ENCODE results near the gene ADGRF1.

The ADGRF1 gene

DNA sequence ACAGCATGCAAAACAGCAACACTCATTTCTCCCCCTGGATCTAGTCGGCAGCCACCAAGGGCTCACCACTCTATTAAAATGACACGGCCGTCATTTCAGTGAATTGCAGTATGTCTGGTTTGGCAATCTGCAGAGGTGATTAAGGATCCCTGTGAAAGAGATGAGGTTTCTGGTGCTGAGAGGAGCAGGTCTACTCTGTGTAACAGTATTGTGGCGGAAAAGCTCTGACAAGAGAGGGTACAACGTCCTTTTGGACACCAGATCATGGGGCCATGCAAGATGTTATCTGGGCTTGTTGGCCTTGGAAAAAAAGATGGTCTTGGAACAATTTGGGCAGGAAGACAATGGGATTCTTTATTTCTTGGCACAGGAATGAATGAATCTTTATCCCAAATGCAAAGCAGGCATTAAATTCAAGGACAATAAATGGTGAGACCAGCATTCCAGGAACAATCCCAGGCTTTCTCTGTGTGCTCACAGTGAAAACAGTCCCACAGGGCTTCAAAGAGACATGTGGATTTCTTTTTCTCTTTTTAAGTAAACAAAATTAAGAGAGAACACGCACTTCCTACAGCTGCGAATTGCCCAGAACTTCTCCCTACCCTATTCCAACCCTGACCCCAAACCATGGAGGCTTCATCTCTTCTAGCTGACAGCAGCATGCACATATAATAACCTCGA, 33.7 kb upstream of the ADGRF1 start:
- Histone ChIP-seq H3K27ac (ENCODE audit: low read depth, low read length, severe bottlenecking) (no peak overlapping the region), H3K36me3 (ENCODE audit: control insufficient read depth, insufficient read depth, low read length) (no peaks in the 10 kb centered on the region), H3K4me1 (ENCODE audit: control insufficient read depth, insufficient read depth, low read length, poor library complexity, severe bottlenecking) (no peaks in the 10 kb centered on the region), H3K4me3 (ENCODE audit: extremely low read depth, insufficient read depth, low read length, poor library complexity, severe bottlenecking) (no peak overlapping the region), H3K9me3 (ENCODE audit: control insufficient read depth, low read length) (no peaks in the 10 kb centered on the region)
- WGBS, 2 experiments (ENCODE audit: insufficient coverage in 2 of 2), result 92 to 100% methylated on average over 5 to 7 of the region's 8 CpGs

DNA sequence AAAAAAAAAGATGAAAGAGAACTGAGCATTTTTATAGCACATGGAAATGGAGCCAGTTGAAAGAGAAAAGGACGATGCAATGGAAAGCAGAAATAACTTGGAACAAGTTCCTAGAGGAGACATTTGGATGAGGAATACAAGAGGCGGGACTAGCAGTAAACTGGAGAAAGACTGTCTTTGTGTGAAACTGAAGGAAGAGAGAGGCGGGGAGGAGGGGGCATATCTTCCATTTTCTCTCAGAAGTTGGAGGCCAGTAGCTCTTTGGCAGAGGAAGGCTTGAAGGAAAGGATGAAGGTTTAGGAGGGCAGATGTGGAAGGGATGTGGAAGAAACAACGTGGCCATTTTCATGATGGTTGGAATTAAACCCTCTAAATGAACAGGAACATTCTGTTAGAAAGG, 33.0 kb upstream of the ADGRF1 start:
- Histone ChIP-seq H3K4me1 (ENCODE audit: control insufficient read depth, insufficient read depth, low read length, poor library complexity, severe bottlenecking) (no peaks in the 10 kb centered on the region), H3K27ac (ENCODE audit: low read depth, low read length, severe bottlenecking) (no peak overlapping the region), H3K9me3 (ENCODE audit: control insufficient read depth, low read length) (no peaks in the 10 kb centered on the region), H3K4me3 (ENCODE audit: extremely low read depth, insufficient read depth, low read length, poor library complexity, severe bottlenecking) (no peak overlapping the region), H3K36me3 (ENCODE audit: control insufficient read depth, insufficient read depth, low read length) (no peaks in the 10 kb centered on the region)
- WGBS, 2 experiments (ENCODE audit: insufficient coverage in 2 of 2), result 94 to 96% methylated on average over 3 to 4 of the region's 4 CpGs

DNA sequence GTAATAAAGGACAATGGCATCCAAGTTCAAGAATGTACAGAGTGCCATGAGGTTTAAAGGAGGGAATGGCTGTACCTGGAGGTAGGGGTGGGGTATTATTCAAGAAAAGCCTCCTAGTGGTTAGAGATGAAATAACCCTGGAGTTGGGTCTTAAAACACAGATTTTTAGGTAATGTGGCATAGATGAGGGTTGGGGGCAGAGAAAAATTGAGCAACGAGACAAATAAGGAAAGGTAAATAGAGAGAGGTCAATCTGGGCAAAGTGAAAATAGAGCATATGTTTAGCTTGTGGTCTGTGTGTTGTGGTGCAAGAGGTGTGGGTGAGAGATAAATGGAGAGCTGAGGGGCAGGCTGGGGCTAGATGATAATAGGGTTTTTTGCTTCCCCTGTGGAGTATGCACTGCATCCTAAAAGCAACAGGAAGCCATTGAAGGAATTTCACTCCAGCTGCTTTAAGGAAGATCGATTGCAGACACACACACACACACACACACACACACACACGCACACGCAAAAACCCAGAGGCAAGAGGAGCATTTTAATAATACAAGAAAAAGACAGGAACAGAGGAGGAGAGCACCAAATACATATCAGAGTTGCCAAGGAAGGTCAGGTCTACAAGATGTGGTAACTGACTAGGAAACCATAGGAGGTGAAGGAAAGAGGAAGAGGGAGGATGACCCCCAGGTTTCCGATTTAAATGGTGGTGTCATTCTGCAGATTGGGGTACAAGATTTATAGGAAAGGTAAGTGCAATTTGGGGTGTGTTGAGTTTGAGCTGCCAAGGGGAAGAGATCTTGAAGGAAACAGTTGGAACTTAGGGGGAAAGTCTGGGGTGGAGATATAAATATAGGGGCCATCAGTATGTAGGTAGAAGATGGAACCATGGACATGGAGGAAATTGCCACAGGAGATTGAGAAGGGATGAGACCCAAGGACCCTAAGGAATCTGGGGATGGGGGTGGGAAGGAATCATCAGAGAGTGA, 31.3 kb upstream of the ADGRF1 start:
- Histone ChIP-seq H3K9me3 (ENCODE audit: control insufficient read depth, low read length) (no peaks in the 10 kb centered on the region), H3K27ac (ENCODE audit: low read depth, low read length, severe bottlenecking) (no peak overlapping the region), H3K4me1 (ENCODE audit: control insufficient read depth, insufficient read depth, low read length, poor library complexity, severe bottlenecking) (no peaks in the 10 kb centered on the region), H3K4me3 (ENCODE audit: extremely low read depth, insufficient read depth, low read length, poor library complexity, severe bottlenecking) (no peak overlapping the region), H3K36me3 (ENCODE audit: control insufficient read depth, insufficient read depth, low read length) (no peaks in the 10 kb centered on the region)
- WGBS, 2 experiments (ENCODE audit: insufficient coverage in 2 of 2), result 83 to 92% methylated on average over 2 of the region's 5 CpGs

DNA sequence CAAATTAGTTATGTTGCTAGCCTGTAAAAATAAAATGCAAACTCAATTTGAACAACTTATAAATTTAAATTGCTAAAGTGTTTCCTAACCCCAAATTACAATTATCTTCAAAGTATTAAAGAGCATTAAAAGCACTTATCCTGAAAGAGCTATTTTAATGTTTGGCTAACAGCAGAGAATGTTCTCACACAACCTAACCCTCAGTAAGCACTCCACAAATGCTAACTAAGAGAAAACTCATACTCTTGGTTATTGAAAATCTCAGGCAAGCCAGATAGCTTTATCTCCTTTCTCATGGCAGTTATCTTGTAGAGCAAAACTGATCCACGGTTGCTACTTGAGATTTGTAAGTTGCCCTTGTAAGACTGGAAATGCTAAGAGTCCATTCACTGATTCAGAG, 30.5 kb upstream of the ADGRF1 start:
- H3K4me3 ChIP-seq (ENCODE audit: extremely low read depth, insufficient read depth, low read length, poor library complexity, severe bottlenecking), result no peak overlapping the region
- no peaks in the 10 kb centered on the region for H3K4me1 ChIP-seq (ENCODE audit: control insufficient read depth, insufficient read depth, low read length, poor library complexity, severe bottlenecking)
- no peaks in the 10 kb centered on the region for H3K9me3 ChIP-seq (ENCODE audit: control insufficient read depth, low read length)
- 0% methylated on average over 1 of the region's 1 CpG; no CpG with 5 or more reads in 1 of the 2 experiments for WGBS, 2 experiments (ENCODE audit: insufficient coverage in 2 of 2)
- no peak overlapping the region for H3K27ac ChIP-seq (ENCODE audit: low read depth, low read length, severe bottlenecking)
- no peaks in the 10 kb centered on the region for H3K36me3 ChIP-seq (ENCODE audit: control insufficient read depth, insufficient read depth, low read length)

DNA sequence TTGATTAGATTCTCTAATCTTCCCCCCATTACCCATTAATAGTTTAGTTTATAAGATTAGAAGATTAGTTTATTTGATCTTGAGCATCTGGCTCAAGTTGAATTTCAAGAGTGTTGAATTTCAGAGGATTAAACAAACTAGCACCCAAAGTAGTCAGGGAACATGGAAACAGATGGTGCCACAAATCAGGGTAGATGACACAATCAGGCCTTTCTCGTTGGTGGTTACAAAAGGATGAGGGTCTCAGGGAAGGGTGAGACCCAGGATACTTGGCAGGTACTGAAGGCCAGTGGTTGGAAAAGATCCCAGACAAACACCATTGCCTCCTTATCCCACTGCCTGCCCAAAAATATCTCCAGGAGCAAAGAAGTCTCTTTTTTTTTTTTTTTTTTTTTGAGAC, 29.5 kb upstream of the ADGRF1 start:
- WGBS, 2 experiments (ENCODE audit: insufficient coverage in 2 of 2), result 86% methylated on average over 1 of the region's 1 CpG; no CpG with 5 or more reads in 1 of the 2 experiments
- no peaks in the 10 kb centered on the region for H3K4me1 ChIP-seq (ENCODE audit: control insufficient read depth, insufficient read depth, low read length, poor library complexity, severe bottlenecking)
- H3K4me3 ChIP-seq (ENCODE audit: extremely low read depth, insufficient read depth, low read length, poor library complexity, severe bottlenecking), result no peak overlapping the region
- no peaks in the 10 kb centered on the region for H3K9me3 ChIP-seq (ENCODE audit: control insufficient read depth, low read length)
- no peak overlapping the region for H3K27ac ChIP-seq (ENCODE audit: low read depth, low read length, severe bottlenecking)
- no peaks in the 10 kb centered on the region for H3K36me3 ChIP-seq (ENCODE audit: control insufficient read depth, insufficient read depth, low read length)

DNA sequence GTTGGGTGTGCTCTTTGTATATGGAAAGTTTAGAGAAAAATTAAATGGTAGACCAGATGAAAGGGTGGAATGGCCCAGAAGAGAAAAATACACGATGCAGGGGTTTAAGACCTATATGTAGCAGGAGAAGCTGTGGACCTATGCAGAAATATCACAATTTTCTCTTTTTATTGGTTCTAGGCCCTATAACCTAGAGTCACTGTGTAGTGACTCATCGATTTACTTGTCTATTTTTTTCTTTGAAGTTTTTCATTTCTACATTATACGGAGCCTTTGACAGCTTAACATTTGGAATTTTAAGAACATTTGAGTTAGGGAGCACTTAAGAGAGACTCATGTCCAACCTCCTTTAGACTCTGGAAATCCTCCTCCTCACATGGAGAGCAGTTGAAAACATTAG, 28.3 kb upstream of the ADGRF1 start:
- no peaks in the 10 kb centered on the region for H3K36me3 ChIP-seq (ENCODE audit: control insufficient read depth, insufficient read depth, low read length)
- H3K9me3 ChIP-seq (ENCODE audit: control insufficient read depth, low read length), result no peaks in the 10 kb centered on the region
- no peak overlapping the region for H3K27ac ChIP-seq (ENCODE audit: low read depth, low read length, severe bottlenecking)
- 100% methylated on average over 1 to 2 of the region's 3 CpGs for WGBS, 2 experiments (ENCODE audit: insufficient coverage in 2 of 2)
- no peaks in the 10 kb centered on the region for H3K4me1 ChIP-seq (ENCODE audit: control insufficient read depth, insufficient read depth, low read length, poor library complexity, severe bottlenecking)
- no peak overlapping the region for H3K4me3 ChIP-seq (ENCODE audit: extremely low read depth, insufficient read depth, low read length, poor library complexity, severe bottlenecking)

DNA sequence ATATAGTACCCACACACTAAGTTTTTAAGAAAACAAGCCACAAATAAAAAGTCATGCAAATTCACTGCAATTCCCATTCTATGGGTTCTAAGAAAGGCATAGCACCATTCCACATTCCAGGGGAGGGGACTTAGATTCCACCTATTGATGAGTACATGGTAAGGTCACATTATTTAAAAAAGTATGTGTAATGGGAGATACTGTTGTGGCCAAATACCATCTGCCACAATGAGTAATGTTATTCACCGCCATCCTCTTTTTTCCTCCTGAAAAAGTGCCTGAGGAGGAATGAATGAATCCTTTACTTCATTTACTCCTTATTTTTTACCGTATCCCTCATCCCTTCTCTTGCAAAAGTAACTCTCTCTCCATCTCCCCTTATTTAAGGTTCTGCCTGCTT, 27.0 kb upstream of the ADGRF1 start:
- no peaks in the 10 kb centered on the region for H3K4me1 ChIP-seq (ENCODE audit: control insufficient read depth, insufficient read depth, low read length, poor library complexity, severe bottlenecking)
- no CpG with 5 or more reads among the region's 2 CpGs for WGBS, 2 experiments (ENCODE audit: insufficient coverage in 2 of 2)
- no peak overlapping the region for H3K4me3 ChIP-seq (ENCODE audit: extremely low read depth, insufficient read depth, low read length, poor library complexity, severe bottlenecking)
- no peak overlapping the region for H3K27ac ChIP-seq (ENCODE audit: low read depth, low read length, severe bottlenecking)
- no peaks in the 10 kb centered on the region for H3K9me3 ChIP-seq (ENCODE audit: control insufficient read depth, low read length)
- H3K36me3 ChIP-seq (ENCODE audit: control insufficient read depth, insufficient read depth, low read length), result no peaks in the 10 kb centered on the region

DNA sequence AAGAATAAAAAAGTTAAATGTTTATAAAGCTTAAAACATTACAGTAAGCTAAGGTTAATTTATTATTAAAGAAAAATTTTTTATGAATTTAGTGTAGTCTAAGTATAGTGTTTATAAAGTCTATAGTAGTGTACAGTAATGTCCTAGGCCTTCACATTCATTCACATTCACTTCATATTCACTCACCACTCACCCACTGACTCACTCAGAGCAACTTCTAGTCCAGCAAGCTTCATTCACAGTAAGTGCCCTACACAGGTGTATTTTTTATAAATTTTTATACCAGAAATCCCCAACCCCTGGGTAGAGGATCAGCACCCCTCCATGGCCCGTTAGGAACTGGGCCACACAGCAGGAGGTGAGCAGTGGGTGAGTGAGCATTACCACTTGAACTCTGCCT, 24.3 kb upstream of the ADGRF1 start:
- no peak overlapping the region for H3K27ac ChIP-seq (ENCODE audit: low read depth, low read length, severe bottlenecking)
- H3K9me3 ChIP-seq (ENCODE audit: control insufficient read depth, low read length), result no peaks in the 10 kb centered on the region
- 90 to 100% methylated on average over 1 of the region's 1 CpG for WGBS, 2 experiments (ENCODE audit: insufficient coverage in 2 of 2)
- peaks cover 7% of the 10 kb centered on the region for H3K4me1 ChIP-seq (ENCODE audit: control insufficient read depth, insufficient read depth, low read length, poor library complexity, severe bottlenecking)
- no peaks in the 10 kb centered on the region for H3K36me3 ChIP-seq (ENCODE audit: control insufficient read depth, insufficient read depth, low read length)
- no peak overlapping the region for H3K4me3 ChIP-seq (ENCODE audit: extremely low read depth, insufficient read depth, low read length, poor library complexity, severe bottlenecking)

DNA sequence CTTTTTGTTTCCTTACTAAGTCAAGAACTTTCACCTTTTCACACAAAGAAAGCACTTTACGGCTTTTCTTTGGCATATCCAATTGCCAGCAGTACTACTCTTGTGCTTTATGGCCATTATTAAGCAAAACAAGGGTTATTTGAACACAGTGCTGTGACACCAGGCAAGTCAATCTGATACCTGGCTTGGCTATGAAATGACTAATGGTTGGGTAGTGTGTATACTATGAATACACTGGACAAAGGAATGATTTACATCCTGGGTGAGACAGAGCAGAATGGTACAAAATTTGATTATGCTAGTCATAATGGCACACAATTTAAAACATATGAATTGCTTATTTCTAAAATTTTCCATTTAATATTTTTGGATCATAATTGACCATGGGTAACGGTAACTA, 22.1 kb upstream of the ADGRF1 start:
- WGBS, 2 experiments (ENCODE audit: insufficient coverage in 2 of 2), result 89 to 100% methylated on average over 1 of the region's 2 CpGs
- Histone ChIP-seq H3K27ac (ENCODE audit: low read depth, low read length, severe bottlenecking) (no peak overlapping the region), H3K36me3 (ENCODE audit: control insufficient read depth, insufficient read depth, low read length) (no peaks in the 10 kb centered on the region), H3K9me3 (ENCODE audit: control insufficient read depth, low read length) (no peaks in the 10 kb centered on the region), H3K4me3 (ENCODE audit: extremely low read depth, insufficient read depth, low read length, poor library complexity, severe bottlenecking) (no peak overlapping the region), H3K4me1 (ENCODE audit: control insufficient read depth, insufficient read depth, low read length, poor library complexity, severe bottlenecking) (peaks cover 10% of the 10 kb centered on the region)

DNA sequence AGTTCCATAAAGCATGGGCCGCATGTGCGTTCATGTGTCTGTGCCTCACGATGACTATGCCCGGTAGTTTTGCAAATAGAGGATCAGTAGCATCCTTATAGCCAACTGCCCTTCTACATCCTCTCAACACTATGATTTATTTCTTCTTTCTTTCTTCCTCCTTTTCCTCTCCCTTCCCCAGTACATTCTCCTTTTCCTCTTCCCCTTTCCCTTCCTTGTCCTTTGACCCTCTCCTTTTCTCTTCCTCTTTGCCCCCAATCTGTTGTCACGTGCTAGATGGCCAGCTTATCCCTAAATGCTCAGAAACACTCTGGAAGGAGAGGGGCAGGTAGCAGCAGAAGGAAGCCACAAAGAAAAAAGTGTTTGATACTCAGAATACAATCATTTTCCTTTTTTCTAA, 20.2 kb upstream of the ADGRF1 start:
- H3K4me3 ChIP-seq (ENCODE audit: extremely low read depth, insufficient read depth, low read length, poor library complexity, severe bottlenecking), result no peak overlapping the region
- WGBS, 2 experiments (ENCODE audit: insufficient coverage in 2 of 2), result 77 to 92% methylated on average over 4 to 5 of the region's 5 CpGs
- no peaks in the 10 kb centered on the region for H3K9me3 ChIP-seq (ENCODE audit: control insufficient read depth, low read length)
- H3K4me1 ChIP-seq (ENCODE audit: control insufficient read depth, insufficient read depth, low read length, poor library complexity, severe bottlenecking), result peaks cover 10% of the 10 kb centered on the region
- no peak overlapping the region for H3K27ac ChIP-seq (ENCODE audit: low read depth, low read length, severe bottlenecking)
- H3K36me3 ChIP-seq (ENCODE audit: control insufficient read depth, insufficient read depth, low read length), result no peaks in the 10 kb centered on the region
